K562 (cell line): ENCODE results near the gene KCND2. TPM values are rescaled to one million over a fixed set of nuclear protein-coding genes. Genes with fewer than 3 reads are reported as not detected.

ENCODE experiments used
- ATAC-seq: fragments of 200-7000 bp; cut with Tn5 transposase; 3 replicates; pipeline ENCODE4 v1.9.1; 2020; ENCODE audit warnings: moderate library complexity
- BruUV-seq: library from RNA; stranded (reverse); fragments of 400-500 nt; replicated peaks from 2 replicates; lab custom pipeline; 2021; lab: Mats Ljungman, UMichigan
- CTCF ChIA-PET: fragments of 300-600 bp; formaldehyde crosslinking; extraction: SDS; loops from one replicate; lab custom pipeline; 2021; ENCODE audit warnings: low intra/inter-chr PET ratio; lab: Yijun Ruan, JAX
- POLR2A ChIA-PET: fragments of 300-600, 350-650 bp; sonication (Branson Sonifier 250); formaldehyde crosslinking; extraction: SDS; loops from one replicate; lab custom pipeline; 2021; ENCODE audit warnings: antibody characterized with exemption, inconsistent platforms; lab: Yijun Ruan, JAX
- DNase-seq, 4 experiments: peaks; one replicate each; pipeline versions ENCODE4 v3.0.0 to v3.0.0-alpha.2; 2011 to 2018; ENCODE audit warnings: low spot score in 3 of 4, mixed read lengths in 3 of 4; ENCODE audit errors: extremely low read depth in 1 of 4
- FAIRE-seq: peaks from 2 replicates; lab custom pipeline; 2011; peaks lifted over from hg19 to GRCh38; lab: Jason Lieb, UNC
- H2AFZ ChIP-seq: 2 replicates; pipeline ENCODE4 v1.6.0; 2011; ENCODE audit warnings: low read depth, low read length, control low read depth, inconsistent platforms
- H3K27ac ChIP-seq: fragments of 200-600 bp; 3 replicates; pipeline ENCODE4 v1.8.0; 2011; ENCODE audit warnings: low read depth, mild to moderate bottlenecking, control low read depth, inconsistent platforms, low read length, moderate library complexity, mixed read lengths; ENCODE audit errors: extremely low read depth
- H3K27me3 ChIP-seq, 2 experiments: fragments of 300-600 bp in 1 of 2; 2 replicates in 1 of 2; 3 replicates in 1 of 2; pipeline versions ENCODE4 v1.6.0 to v1.8.0; 2011; ENCODE audit warnings: inconsistent platforms in 2 of 2, low read length in 2 of 2, mild to moderate bottlenecking in 1 of 2, mixed read lengths in 1 of 2, moderate library complexity in 1 of 2; ENCODE audit not compliant: control insufficient read depth in 2 of 2, insufficient read depth in 2 of 2
- H3K36me3 ChIP-seq: fragments of 300-600 bp; 3 replicates; pipeline ENCODE4 v1.8.0; 2011; ENCODE audit warnings: mild to moderate bottlenecking, low read length, inconsistent platforms; ENCODE audit not compliant: control insufficient read depth, insufficient read depth
- H3K4me1 ChIP-seq, 2 experiments: fragments of 200-600 bp in 1 of 2; replicated peaks in 1 of 2; 2 replicates in 1 of 2; 3 replicates in 1 of 2; pipeline versions ENCODE4 v1.5.1 to v1.8.0; 2011; ENCODE audit warnings: inconsistent platforms in 2 of 2, low read length in 2 of 2, mild to moderate bottlenecking in 1 of 2, mixed read lengths in 1 of 2, moderate library complexity in 1 of 2; ENCODE audit not compliant: control insufficient read depth in 2 of 2, insufficient read depth in 2 of 2
- H3K4me2 ChIP-seq: 2 replicates; pipeline ENCODE4 v1.6.1; 2011; ENCODE audit warnings: low read length, control low read depth, inconsistent platforms, mixed read lengths; ENCODE audit not compliant: insufficient read depth
- H3K4me3 ChIP-seq: fragments of 200-600 bp; sonication (generic), shearing (Covaris generic); 2 replicates; pipeline ENCODE4 v1.5.1; 2016; ENCODE audit warnings: control low read depth, inconsistent platforms
- H3K79me2 ChIP-seq: fragments of 200-600 bp; 3 replicates; pipeline ENCODE4 v1.8.0; 2011; ENCODE audit warnings: low read length, inconsistent platforms; ENCODE audit not compliant: control insufficient read depth, insufficient read depth
- H3K9ac ChIP-seq, 2 experiments: 2 replicates each; pipeline versions ENCODE4 v1.6.0 to v1.6.1; 2011; ENCODE audit warnings: low read depth in 2 of 2, low read length in 2 of 2, control low read depth in 1 of 2, inconsistent platforms in 1 of 2, mild to moderate bottlenecking in 1 of 2, mixed read lengths in 1 of 2; ENCODE audit not compliant: insufficient read depth in 1 of 2
- H3K9me1 ChIP-seq: one replicate; pipeline ENCODE4 v1.6.0; 2011; ENCODE audit warnings: inconsistent platforms, mild to moderate bottlenecking, low read length, moderate library complexity; ENCODE audit not compliant: control insufficient read depth, insufficient read depth
- H3K9me3 ChIP-seq: replicated peaks from 2 replicates; pipeline ENCODE4 v1.5.1; 2011; ENCODE audit warnings: low read depth, low read length, inconsistent platforms; ENCODE audit not compliant: control insufficient read depth, insufficient read depth
- H4K20me1 ChIP-seq: replicated peaks from 2 replicates; pipeline ENCODE4 v1.6.1; 2011; ENCODE audit warnings: low read length, inconsistent platforms, mixed read lengths; ENCODE audit not compliant: control insufficient read depth, insufficient read depth
- TCF3 ChIP-seq: sonication (generic); formaldehyde crosslinking; IDR thresholded peaks from 2 replicates; pipeline ENCODE4 v1.4.0; 2020; ENCODE audit warnings: mild to moderate bottlenecking, missing genetic modification reagents
- ZNF79 ChIP-seq: fragments of 250-450 bp; sonication (Bioruptor Pico); IDR thresholded peaks from 2 replicates; pipeline ENCODE4 v1.4.0; 2020; ENCODE audit warnings: low read depth, mild to moderate bottlenecking, moderate library complexity
- WGBS: fragments of 100-300 bp; shearing (Covaris generic); methylation state at CpG from one replicate; pipeline ENCODE4 v1.1.6; 2016; ENCODE audit warnings: low coverage, mixed read lengths; ENCODE audit not compliant: insufficient coverage; ENCODE audit errors: missing lambda C conversion rate; 5-methylcytosine and 5-hydroxymethylcytosine counted together
- in situ Hi-C: fragments of 300-500 bp; cut with MboI; formaldehyde crosslinking; loops from 4 replicates; pipeline ENCODE4 v1.15.0; 2018; ENCODE audit warnings: inconsistent platforms, mixed read lengths
- intact Hi-C: fragments of 100-400 bp; cut with micrococcal nuclease; formaldehyde crosslinking; loops from 2 replicates; pipeline ENCODE4 v1.14.2; 2022
- polyA plus RNA-seq, 8 experiments: library from polyadenylated mRNA; depleted of rRNA in 4 of 8; stranded (reverse) in 5 of 8; unstranded in 3 of 8; fragments of >200 nt; fragmentation: Nextera tagmentation in 2 of 8; fragmentation: Illumina TruSeq in 1 of 8; extraction: Ambion mirVana in 2 of 8; extraction: Trizol in 1 of 8; gene quantifications; 2 replicates each; pipeline versions ENCODE4 v1.2.1 to v1.2.3, GENCODE V29; 2011 to 2014; ENCODE audit warnings: inconsistent platforms in 1 of 8, missing spikeins in 1 of 8
- total RNA-seq, 7 experiments: library from RNA; depleted of rRNA in 6 of 7; stranded (reverse); fragments of >200 nt in 6 of 7; fragmentation: Illumina TruSeq in 2 of 7; extraction: Trizol in 2 of 7; gene quantifications; 2 replicates each; pipeline versions ENCODE4 v1.2.1 to v1.2.3, GENCODE V29; 2011 to 2021; ENCODE audit warnings: low replicate concordance in 1 of 7

The KCND2 gene
- total and polyA plus RNA-seq, 9 of the 15 experiments (the other 6 are each of a cell fraction or from before 2014, with no cell fraction given): 0.03 to 0.12 TPM; not detected in 7

DNA sequence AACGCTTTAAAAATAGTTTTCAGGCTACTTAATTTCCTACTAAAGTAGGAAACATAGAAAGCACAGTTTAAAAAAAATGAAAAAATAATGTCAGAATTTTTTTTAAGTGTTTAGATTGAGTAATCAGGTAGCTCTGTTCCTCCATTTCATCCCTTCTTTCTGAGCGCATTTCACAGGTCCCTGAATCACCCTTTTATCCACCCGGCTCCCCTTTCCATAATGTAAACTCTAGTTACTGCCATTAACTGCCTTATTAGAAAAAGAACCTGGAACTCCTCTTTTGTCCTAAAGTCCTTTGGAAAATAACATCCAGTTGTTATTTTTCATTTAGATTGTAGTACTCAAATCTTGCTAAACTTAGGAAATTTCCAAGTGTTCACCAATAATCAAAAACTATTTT lies 5.8 kb downstream of the KCND2 start:
- no peaks in the 10 kb centered on the region for H4K20me1 ChIP-seq
- no peak overlapping the region for H3K4me3 ChIP-seq
- H3K36me3 ChIP-seq: no peaks in the 10 kb centered on the region
- peaks cover 2 to 6% of the 10 kb centered on the region in 2 experiments; a peak in 3 of 5 replicates for H3K27me3 ChIP-seq
- H3K4me2 ChIP-seq: no peak overlapping the region
- no peak for TF ChIP-seq TCF3
- H3K9me1 ChIP-seq: no peaks in the 10 kb centered on the region
- ChIA-PET CTCF (no interaction called here), POLR2A (no interaction called here)
- DNase-seq: no peak
- H3K79me2 ChIP-seq: no peaks in the 10 kb centered on the region
- no peaks in the 10 kb centered on the region for H3K9me3 ChIP-seq
- peaks cover 0 to under 1% of the 10 kb centered on the region in 2 experiments; a peak in 1 of 5 replicates for H3K4me1 ChIP-seq
- H3K27ac ChIP-seq: no peak overlapping the region
- BruUV-seq: no TSS peak
- no peak for ATAC-seq
- in situ Hi-C loops: no loop called here
- H3K9ac ChIP-seq: no peak overlapping the region
- 0% methylated on average over 3 of the region's 3 CpGs for WGBS
- H2AFZ ChIP-seq: no peak overlapping the region
- intact Hi-C loops: loop anchor here (10.0 kb wide), 2 partner anchors 344 to 446 kb away; no protein-coding TSS in a partner anchor
- FAIRE-seq: no peak

DNA sequence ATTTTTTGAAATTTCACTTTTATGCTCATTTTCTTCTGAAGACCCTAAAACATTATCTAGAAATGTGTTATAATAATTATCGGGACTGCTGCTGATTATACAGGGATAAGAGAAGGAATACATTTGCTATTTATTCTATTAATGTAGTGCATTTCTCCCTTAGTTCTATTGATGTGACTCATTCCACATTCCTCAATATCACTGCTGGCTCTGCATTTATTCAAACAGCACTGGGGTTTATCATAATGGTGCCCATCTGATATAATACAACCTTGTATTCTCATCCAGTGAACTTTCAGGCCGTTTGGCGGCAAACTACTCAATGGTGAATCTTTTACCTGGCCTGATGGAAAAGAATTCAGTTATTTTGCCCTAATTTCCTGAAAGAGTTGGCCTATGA lies 7.8 kb downstream of the KCND2 start:
- H2AFZ ChIP-seq: no peak overlapping the region
- CTCF ChIA-PET: no interaction called here
- H3K9ac ChIP-seq: no peak overlapping the region
- no peak overlapping the region for H3K4me2 ChIP-seq
- in situ Hi-C loops: no loop called here
- H3K4me1 ChIP-seq: no peaks in the 10 kb centered on the region
- no peak overlapping the region for H3K27ac ChIP-seq
- H3K79me2 ChIP-seq: no peaks in the 10 kb centered on the region
- no peaks in the 10 kb centered on the region for H4K20me1 ChIP-seq
- no TSS peak for BruUV-seq
- ATAC-seq (no peak), DNase-seq (no peak), FAIRE-seq (no peak)
- no peaks in the 10 kb centered on the region for H3K27me3 ChIP-seq
- no peak for TF ChIP-seq ZNF79 (CRISPR knock-in tag)
- POLR2A ChIA-PET: no interaction called here
- no peaks in the 10 kb centered on the region for H3K36me3 ChIP-seq
- no peak overlapping the region for H3K4me3 ChIP-seq
- 3% methylated on average over 3 of the region's 3 CpGs for WGBS
- H3K9me3 ChIP-seq: 0 out of 2 replicates have a peak, but pooled peaks cover 2% of the 10 kb centered on the region
- intact Hi-C loops: no loop called here
- H3K9me1 ChIP-seq: no peaks in the 10 kb centered on the region
